HepG2 (cell line): ENCODE results near the gene LCN2. TPM values are rescaled to one million over a fixed set of nuclear protein-coding genes. Genes with fewer than 3 reads are reported as not detected.

Experiments
- CBFB ChIP-seq: sonication (generic); formaldehyde crosslinking; IDR thresholded peaks from 2 replicates; pipeline ENCODE4 v1.4.0; 2020; ENCODE audit warnings: missing genetic modification reagents
- DRAP1 ChIP-seq: IDR thresholded peaks from 2 replicates; pipeline ENCODE4 v1.6.1; 2016; ENCODE audit warnings: missing genetic modification reagents, missing compliant biosample characterization
- SAP130 ChIP-seq: IDR thresholded peaks from 2 replicates; pipeline ENCODE4 v1.6.1; 2016; ENCODE audit warnings: low read depth
- TFDP1 ChIP-seq: IDR thresholded peaks from 2 replicates; pipeline ENCODE4 v1.6.1; 2016; ENCODE audit warnings: missing compliant biosample characterization, missing genetic modification reagents, borderline replicate concordance
- ZBTB40 ChIP-seq, 2 experiments: fragments of 450-650 bp in 1 of 2; sonication (generic) in 1 of 2; formaldehyde crosslinking in 1 of 2; IDR thresholded peaks; 2 replicates each; pipeline versions ENCODE4 v1.6.1 to v1.8.0; 2016 to 2022; ENCODE audit warnings: antibody characterized with exemption in 1 of 2, mild to moderate bottlenecking in 1 of 2, missing genetic modification reagents in 1 of 2
- ZFP36L1 ChIP-seq: sonication (generic); formaldehyde crosslinking; IDR thresholded peaks from 2 replicates; pipeline ENCODE4 v1.8.0; 2022; ENCODE audit warnings: mild to moderate bottlenecking, missing genetic modification reagents, moderate library complexity
- ZNF407 ChIP-seq: sonication (generic); formaldehyde crosslinking; IDR thresholded peaks from one replicate; pipeline ENCODE4 v1.5.1; 2020; ENCODE audit warnings: mild to moderate bottlenecking, missing genetic modification reagents; ENCODE audit errors: not compliant biosample characterization
- ZNF784 ChIP-seq: sonication (generic); formaldehyde crosslinking; IDR thresholded peaks from 2 replicates; pipeline ENCODE4 v1.5.1; 2020; ENCODE audit warnings: missing genetic modification reagents, mild to moderate bottlenecking, borderline replicate concordance
- polyA plus RNA-seq, 8 experiments: library from polyadenylated mRNA; depleted of rRNA in 3 of 8; stranded (reverse) in 7 of 8; unstranded in 1 of 8; fragments of >200 nt; fragmentation: Illumina TruSeq in 4 of 8; extraction: Trizol in 4 of 8; gene quantifications; 2 replicates each; pipeline versions ENCODE4 v1.2.1 to v1.2.3, GENCODE V29; 2011 to 2016; ENCODE audit warnings: low read depth in 4 of 8, missing spikeins in 1 of 8, mixed read lengths in 1 of 8; ENCODE audit not compliant: insufficient read depth in 1 of 8
- total RNA-seq, 5 experiments: library from RNA; depleted of rRNA; stranded (reverse); fragments of >200 nt; fragmentation: Illumina TruSeq; extraction: Trizol; gene quantifications; 2 replicates each; pipeline ENCODE4 v1.2.3, GENCODE V29; 2016; ENCODE audit warnings: low read depth in 1 of 5

The LCN2 gene
- total and polyA plus RNA-seq, 2 of the 13 experiments (the other 11 are each of a cell fraction or from before 2014, with no cell fraction given): 0.38 to 1.4 TPM

- TF ChIP-seq ZNF407 (CRISPR knock-in tag) (peak; percentile 73), CBFB (CRISPR knock-in tag) (peak; percentile 53; the same call in 1 of the 2 replicates), ZFP36L1 (no peak), ZNF784 (CRISPR knock-in tag) (peak; percentile 51; the same call in 1 of the 2 replicates), SAP130 (peak; percentile 80; the same call in 1 of the 2 replicates), DRAP1 (CRISPR knock-in tag) (peak; percentile 49; the same call in 1 of the 2 replicates), ZBTB40 (IDR thresholded peaks at IDR 0.05) (no peak), ZBTB40 (CRISPR knock-in tag; IDR thresholded peaks at IDR 0.05) (peak; percentile 52; the same call in 1 of the 2 replicates), TFDP1 (CRISPR knock-in tag) (peak; percentile 79; the same call in 1 of the 2 replicates)
Measured at GRCh38 chr9:128127568-128127989, 21.7 kb upstream of the LCN2 start, which contains the start of gene PTGES2 (continued).
